ENCODE data around the gene CFAP77. TPM values are rescaled to one million over a fixed set of nuclear protein-coding genes. Genes with fewer than 3 reads are reported as not detected.

Gene CFAP77
- total RNA-seq, 4 donors from 2014 or later: 0.44 TPM; not detected in 3

GRCh38 chr9:132500193-132500592 lies 90.2 kb downstream of the CFAP77 start:
- H3K36me3 ChIP-seq: no peaks in the 10 kb centered on the region
- no peaks in the 10 kb centered on the region for H3K9me3 ChIP-seq
- no peaks in the 10 kb centered on the region for H3K27me3 ChIP-seq
- intact Hi-C loops (cut with DNase I): no loop called here
- H3K4me1 ChIP-seq: no peaks in the 10 kb centered on the region
- H3K27ac ChIP-seq: no peak overlapping the region
- TF ChIP-seq POLR2A (IDR thresholded peaks at IDR 0.05): no peak
- no peak for TF ChIP-seq CTCF (IDR thresholded peaks at IDR 0.05)
- DNase-seq: no peak
- no peak overlapping the region for H3K4me3 ChIP-seq (replicated peaks in 1 of 3)
- WGBS, 2 donors: 78 to 89% methylated on average over 7 of the region's 7 CpGs

GRCh38 chr9:132502480-132502879 lies 92.5 kb downstream of the CFAP77 start:
- no peaks in the 10 kb centered on the region for H3K27me3 ChIP-seq
- no peak for TF ChIP-seq POLR2A (IDR thresholded peaks at IDR 0.05)
- TF ChIP-seq CTCF (IDR thresholded peaks at IDR 0.05): no peak
- no peaks in the 10 kb centered on the region for H3K36me3 ChIP-seq
- DNase-seq: no peak
- no peak overlapping the region for H3K4me3 ChIP-seq (replicated peaks in 1 of 3)
- 90 to 93% methylated on average over 12 of the region's 12 CpGs for WGBS, 2 donors
- no peaks in the 10 kb centered on the region for H3K4me1 ChIP-seq
- H3K9me3 ChIP-seq: no peaks in the 10 kb centered on the region
- intact Hi-C loops (cut with DNase I): no loop called here
- H3K27ac ChIP-seq: no peak overlapping the region

DNA sequence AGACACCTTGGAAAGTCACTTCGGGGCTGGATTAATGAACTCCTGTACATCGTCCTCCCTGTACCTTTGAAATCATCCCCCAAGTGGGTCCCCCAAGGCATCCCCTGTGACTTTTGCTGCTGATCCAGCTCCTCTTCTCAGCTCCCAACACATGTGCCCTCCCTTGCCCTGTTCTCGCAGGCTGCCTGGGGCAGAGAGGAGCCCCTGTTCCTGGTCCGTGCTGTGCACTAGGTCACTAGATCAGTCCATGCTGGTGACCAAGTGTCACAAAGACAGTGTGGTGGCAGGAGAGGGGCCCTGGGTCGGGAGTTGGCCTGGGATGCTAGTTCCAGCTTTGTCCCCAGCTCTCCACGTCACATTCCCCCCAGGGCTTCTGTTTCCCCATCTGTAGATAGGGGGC lies 93.1 kb downstream of the CFAP77 start:
- Histone ChIP-seq H3K4me3 (replicated peaks in 1 of 3) (no peak overlapping the region), H3K4me1 (no peaks in the 10 kb centered on the region), H3K9me3 (no peaks in the 10 kb centered on the region), H3K36me3 (no peaks in the 10 kb centered on the region), H3K27ac (no peak overlapping the region), H3K27me3 (no peaks in the 10 kb centered on the region)
- WGBS, 2 donors: 89% methylated on average over 6 of the region's 6 CpGs
- DNase-seq: no peak
- intact Hi-C loops (cut with DNase I): no loop called here
- TF ChIP-seq POLR2A (IDR thresholded peaks at IDR 0.05): no peak
- no peak for TF ChIP-seq CTCF (IDR thresholded peaks at IDR 0.05)

- no peaks in the 10 kb centered on the region for H3K27me3 ChIP-seq
- TF ChIP-seq CTCF (IDR thresholded peaks at IDR 0.05) (no peak), POLR2A (IDR thresholded peaks at IDR 0.05) (no peak)
- H3K4me1 ChIP-seq: no peaks in the 10 kb centered on the region
- no peak overlapping the region for H3K27ac ChIP-seq
- H3K9me3 ChIP-seq: no peaks in the 10 kb centered on the region
- no peaks in the 10 kb centered on the region for H3K36me3 ChIP-seq
- DNase-seq: no peak
- intact Hi-C loops (cut with DNase I): no loop called here
- 72 to 82% methylated on average over 9 of the region's 9 CpGs for WGBS, 2 donors
- H3K4me3 ChIP-seq (replicated peaks in 1 of 3): no peak overlapping the region
Observed at GRCh38 chr9:132504488-132504887, 94.5 kb downstream of the CFAP77 start.

- intact Hi-C loops (cut with DNase I): loop anchor here (5.0 kb wide), 1 partner anchor 296 kb away; no protein-coding TSS in a partner anchor
- 62 to 63% methylated on average over 12 to 17 of the region's 17 CpGs for whole genome bisulfite sequencing, 2 donors
- Histone ChIP-seq H3K27me3 (no peaks in the 10 kb centered on the region), H3K36me3 (no peaks in the 10 kb centered on the region), H3K9me3 (no peaks in the 10 kb centered on the region), H3K4me3 (replicated peaks in 1 of 3) (no peak overlapping the region), H3K27ac (no peak overlapping the region), H3K4me1 (no peaks in the 10 kb centered on the region)
- TF ChIP-seq POLR2A (IDR thresholded peaks at IDR 0.05) (no peak), CTCF (IDR thresholded peaks at IDR 0.05) (no peak)
- no peak for DNase-seq
Observed at GRCh38 chr9:132505991-132506655, 96.1 kb downstream of the CFAP77 start.
